Smooth muscle cell (in vitro differentiated cells): ENCODE data around the gene AUTS2. TPM values are rescaled to one million over a fixed set of nuclear protein-coding genes. Genes with fewer than 3 reads are reported as not detected.

Source experiments
- DNase-seq: peaks from one replicate; lab custom pipeline; 2025; ENCODE audit not compliant: unreplicated experiment; lab: John Stamatoyannopoulos, UW
- H2AFZ ChIP-seq: fragments of 200-600 bp; sonication (generic); 2 replicates; pipeline ENCODE4 v1.6.0; 2016; ENCODE audit warnings: antibody characterized with exemption, low read depth, mild to moderate bottlenecking
- H3F3A ChIP-seq: fragments of 200-600 bp; sonication (generic); 2 replicates; pipeline ENCODE4 v1.6.0; 2017; ENCODE audit warnings: antibody characterized with exemption, low read depth
- H3K27ac ChIP-seq: fragments of 200-600 bp; sonication (generic); 2 replicates; pipeline ENCODE4 v1.5.1; 2016; ENCODE audit warnings: low read depth, mild to moderate bottlenecking
- H3K27me3 ChIP-seq: fragments of 200-600 bp; sonication (generic); 2 replicates; pipeline ENCODE4 v1.6.1; 2016; ENCODE audit warnings: low read depth, mild to moderate bottlenecking
- H3K36me3 ChIP-seq: fragments of 200-600 bp; sonication (generic); 2 replicates; pipeline ENCODE4 v1.5.1; 2016; ENCODE audit warnings: low read depth
- H3K4me1 ChIP-seq: fragments of 200-600 bp; sonication (generic); 2 replicates; pipeline ENCODE4 v1.5.1; 2016; ENCODE audit warnings: low read depth
- H3K4me2 ChIP-seq: fragments of 200-600 bp; sonication (generic); 2 replicates; pipeline ENCODE4 v1.6.0; 2016; ENCODE audit warnings: mild to moderate bottlenecking
- H3K4me3 ChIP-seq: fragments of 200-600 bp; sonication (generic); 2 replicates; pipeline ENCODE4 v1.5.1; 2016; ENCODE audit warnings: mild to moderate bottlenecking
- H3K79me2 ChIP-seq: fragments of 200-600 bp; sonication (generic); 2 replicates; pipeline ENCODE4 v1.6.0; 2016; ENCODE audit warnings: low read depth, mild to moderate bottlenecking
- H3K9ac ChIP-seq: fragments of 200-600 bp; sonication (generic); 2 replicates; pipeline ENCODE4 v1.6.0; 2016; ENCODE audit warnings: low read depth
- H3K9me3 ChIP-seq: fragments of 200-600 bp; sonication (generic); replicated peaks from 2 replicates; pipeline ENCODE4 v1.5.1; 2016; ENCODE audit warnings: low read depth
- H4K20me1 ChIP-seq: fragments of 200-600 bp; sonication (generic); 2 replicates; pipeline ENCODE4 v1.6.0; 2016; ENCODE audit warnings: low read depth
- CTCF ChIP-seq: fragments of 200-600 bp; sonication (generic); IDR thresholded peaks from 2 replicates; pipeline ENCODE4 v1.5.1; 2017; ENCODE audit warnings: borderline replicate concordance, mild to moderate bottlenecking, antibody characterized with exemption; ENCODE audit not compliant: insufficient read depth, poor library complexity, severe bottlenecking
- whole genome bisulfite sequencing: methylation state at CpG from one replicate; pipeline ENCODE4 v1.1.7; 2016; ENCODE audit warnings: low lambda C conversion rate; 5-methylcytosine and 5-hydroxymethylcytosine counted together
- polyA plus RNA-seq: library from polyadenylated mRNA; unstranded; fragments of >200 nt; fragmentation: Nextera tagmentation; extraction: Ambion mirVana; gene quantifications from 2 replicates; pipeline ENCODE4 v1.2.1, GENCODE V29; 2016
- total RNA-seq: library from RNA; depleted of rRNA; stranded (reverse); fragments of >200 nt; gene quantifications from 2 replicates; pipeline ENCODE4 v1.2.3, GENCODE V29; 2014

AUTS2 gene
- total and polyA plus RNA-seq, 2 experiments from 2014 or later = 6.5 to 8.6 TPM

DNA sequence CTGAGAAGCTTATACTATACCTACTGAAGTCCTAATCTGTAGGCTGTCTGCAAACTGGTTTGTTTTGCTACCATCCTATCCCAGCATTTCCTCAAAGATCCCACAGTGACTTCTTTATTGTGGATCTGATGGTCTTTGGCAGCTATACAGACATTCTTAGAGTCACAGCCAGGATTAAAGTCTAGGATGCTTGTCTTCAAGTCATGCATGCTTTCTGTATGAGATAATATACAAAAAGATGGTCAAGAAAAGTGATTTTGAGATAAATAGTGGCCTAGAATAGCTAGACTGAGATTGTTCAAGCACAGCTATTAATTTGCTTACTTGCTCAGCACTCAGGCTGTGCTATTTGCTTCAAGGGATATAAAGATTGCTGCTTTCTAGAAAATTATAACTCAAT is 454.4 kb downstream of the AUTS2 start:
- H3K4me3 ChIP-seq = no peak overlapping the region
- H2AFZ ChIP-seq = no peak overlapping the region
- H3K4me1 ChIP-seq = no peaks in the 10 kb centered on the region
- H3K27me3 ChIP-seq = peaks cover 15% of the 10 kb centered on the region
- no peak for TF ChIP-seq CTCF
- no peak overlapping the region for H3K27ac ChIP-seq
- no peaks in the 10 kb centered on the region for H3K36me3 ChIP-seq
- no peak overlapping the region for H3K9ac ChIP-seq
- peak overlapping the region; percentile 23 for H3K4me2 ChIP-seq
- no peak for DNase-seq
- H3K79me2 ChIP-seq = no peaks in the 10 kb centered on the region
- no peaks in the 10 kb centered on the region for H3K9me3 ChIP-seq
- H3F3A ChIP-seq = no peaks in the 10 kb centered on the region
- peaks cover 16% of the 10 kb centered on the region for H4K20me1 ChIP-seq

GRCh38 chr7:70053421-70053820 is 455.1 kb downstream of the AUTS2 start:
- Histone ChIP-seq H3K4me3 (no peak overlapping the region), H4K20me1 (peaks cover 12% of the 10 kb centered on the region), H3K9ac (no peak overlapping the region), H3K4me2 (peak overlapping the region; percentile 0), H3K27ac (peak overlapping the region; percentile 6), H3K27me3 (peaks cover 8% of the 10 kb centered on the region), H3K4me1 (no peaks in the 10 kb centered on the region), H2AFZ (no peak overlapping the region), H3K36me3 (no peaks in the 10 kb centered on the region), H3K9me3 (no peaks in the 10 kb centered on the region), H3F3A (no peaks in the 10 kb centered on the region), H3K79me2 (no peaks in the 10 kb centered on the region)
- DNase-seq = no peak
- WGBS = 90% methylated on average over 2 of the region's 2 CpGs
- no peak for TF ChIP-seq CTCF

GRCh38 chr7:70053989-70054388 is 455.7 kb downstream of the AUTS2 start:
- no peak overlapping the region for H3K4me2 ChIP-seq
- no peaks in the 10 kb centered on the region for H3K9me3 ChIP-seq
- no peak overlapping the region for H3K27ac ChIP-seq
- H3K9ac ChIP-seq = no peak overlapping the region
- no peak overlapping the region for H2AFZ ChIP-seq
- H3K36me3 ChIP-seq = no peaks in the 10 kb centered on the region
- no peaks in the 10 kb centered on the region for H3K4me1 ChIP-seq
- H3K27me3 ChIP-seq = peaks cover 8% of the 10 kb centered on the region
- DNase-seq = no peak
- no peaks in the 10 kb centered on the region for H3K79me2 ChIP-seq
- H3K4me3 ChIP-seq = no peak overlapping the region
- peaks cover 7% of the 10 kb centered on the region for H4K20me1 ChIP-seq
- WGBS = 87% methylated on average over 1 of the region's 1 CpG
- no peak for TF ChIP-seq CTCF
- H3F3A ChIP-seq = no peaks in the 10 kb centered on the region

GRCh38 chr7:70056363-70056762 is 458.1 kb downstream of the AUTS2 start:
- no peak overlapping the region for H3K4me3 ChIP-seq
- no peaks in the 10 kb centered on the region for H3K4me1 ChIP-seq
- H3F3A ChIP-seq = no peaks in the 10 kb centered on the region
- no peak overlapping the region for H3K4me2 ChIP-seq
- H3K27me3 ChIP-seq = peaks cover 8% of the 10 kb centered on the region
- peaks cover 7% of the 10 kb centered on the region for H4K20me1 ChIP-seq
- no peak overlapping the region for H3K27ac ChIP-seq
- no peaks in the 10 kb centered on the region for H3K9me3 ChIP-seq
- H3K79me2 ChIP-seq = no peaks in the 10 kb centered on the region
- H2AFZ ChIP-seq = no peak overlapping the region
- 31% methylated on average over 1 of the region's 1 CpG for WGBS
- TF ChIP-seq CTCF = no peak
- H3K36me3 ChIP-seq = no peaks in the 10 kb centered on the region
- no peak overlapping the region for H3K9ac ChIP-seq
- no peak for DNase-seq
